ENCODE data around the gene GABRA1.

The GABRA1 gene
- total RNA-seq, result 0 reads per million in 2 donors

DNA sequence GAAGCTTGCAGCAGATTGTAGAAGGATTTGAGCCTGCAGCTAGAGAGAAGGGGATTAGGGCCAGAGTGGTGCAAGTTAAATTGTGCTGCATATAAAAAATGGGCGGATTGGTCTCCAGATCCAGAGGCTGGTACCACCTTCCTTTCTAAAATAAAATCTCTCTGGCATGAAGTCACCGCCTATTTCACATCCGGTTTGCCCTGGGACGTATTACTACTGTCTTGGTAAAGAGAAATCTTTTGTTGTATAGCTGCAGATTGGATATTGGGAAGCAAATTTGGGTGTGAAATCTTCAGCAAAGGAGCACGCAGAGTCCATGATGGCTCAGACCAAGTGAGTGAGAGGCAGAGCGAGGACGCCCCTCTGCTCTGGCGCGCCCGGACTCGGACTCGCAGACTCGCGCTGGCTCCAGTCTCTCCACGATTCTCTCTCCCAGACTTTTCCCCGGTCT, at the start of gene GABRA1:
Gene GABRA1 (plus strand): TSS at position 180 of the 451 bp plus-strand sequence. CDS start 2,691 bp downstream, outside the sequence.
- no peak for DNase-seq

DNA sequence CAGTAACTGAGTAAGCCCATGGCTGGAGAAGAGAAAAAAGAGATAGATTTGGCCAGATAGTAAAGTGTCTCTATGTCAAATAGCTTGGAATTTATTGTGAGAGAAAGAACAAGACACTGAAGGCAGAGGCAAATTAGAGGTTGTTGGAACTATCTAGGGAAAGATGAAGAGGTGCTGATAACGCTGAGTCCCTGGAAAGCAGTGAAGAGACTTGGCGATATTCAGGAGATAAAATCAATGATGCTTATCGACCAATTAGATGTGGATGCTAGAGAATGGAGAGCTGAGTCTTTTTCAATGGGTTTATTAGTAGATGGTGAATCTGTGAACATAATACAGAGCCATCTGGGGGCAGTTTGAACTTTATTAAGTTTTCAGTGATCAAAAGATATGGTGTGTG, 48.6 kb upstream of the GABRA1 start:
- no peak for DNase-seq

DNA sequence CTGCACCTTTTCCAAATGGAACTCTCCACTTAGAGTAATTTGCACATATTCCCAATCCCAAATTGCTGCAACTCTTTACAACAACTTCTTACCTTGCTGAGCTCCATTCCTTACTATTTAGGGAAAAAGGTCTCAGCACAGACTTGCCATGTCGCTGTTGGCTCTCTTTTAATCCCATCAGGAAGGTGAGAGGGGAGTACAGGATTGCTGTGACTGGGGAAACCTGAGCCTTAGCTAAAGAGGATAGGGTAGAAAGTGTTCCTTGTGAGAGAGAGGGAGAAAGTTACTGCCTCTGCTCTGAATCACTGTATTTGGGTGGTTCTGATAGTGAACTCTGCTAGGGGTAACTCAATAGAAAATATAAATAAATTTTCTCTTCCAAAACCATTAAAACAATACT, 43.7 kb upstream of the GABRA1 start:
- DNase-seq, result no peak

DNA sequence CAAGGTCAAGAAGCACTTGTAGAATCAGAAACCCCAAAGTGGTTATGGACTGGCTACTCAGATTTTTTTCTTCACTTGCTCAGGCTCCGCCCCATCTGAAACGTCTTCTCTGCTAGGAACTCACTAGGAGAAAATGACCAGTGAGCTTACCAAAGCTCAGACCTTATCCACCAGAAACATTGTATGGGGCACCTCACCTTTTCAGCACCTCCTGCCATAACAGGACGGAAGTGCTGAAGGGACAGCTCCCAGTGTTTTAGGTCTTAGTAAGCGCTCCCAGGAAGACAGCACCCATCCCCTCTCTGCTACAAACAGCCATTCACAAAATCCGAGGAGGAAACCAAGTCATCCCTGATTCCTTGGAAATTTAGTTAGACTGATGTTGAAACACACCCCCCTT, 1.2 kb upstream of the GABRA1 start:
- DNase-seq, result no peak

DNA sequence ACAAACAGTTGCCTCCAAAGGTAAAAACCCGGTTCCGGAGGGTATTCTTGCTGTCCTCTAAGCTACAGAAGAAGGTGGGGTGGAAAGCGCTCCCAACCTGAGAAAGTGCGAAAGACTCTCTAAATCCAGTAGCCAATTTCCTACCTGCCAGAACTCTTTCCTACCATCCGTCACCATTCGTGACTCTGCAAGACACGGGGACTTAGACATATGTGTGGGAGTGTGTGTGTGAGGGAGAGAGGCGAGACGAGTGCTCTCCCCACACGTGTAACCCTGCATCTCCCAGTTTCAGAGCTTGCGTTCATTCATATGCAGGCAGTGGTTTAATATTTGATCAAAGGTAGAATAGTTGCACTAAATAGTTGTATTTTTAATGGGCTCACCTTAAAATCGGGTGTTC, 473 bp upstream of the GABRA1 start:
- DNase-seq, result no peak

DNA sequence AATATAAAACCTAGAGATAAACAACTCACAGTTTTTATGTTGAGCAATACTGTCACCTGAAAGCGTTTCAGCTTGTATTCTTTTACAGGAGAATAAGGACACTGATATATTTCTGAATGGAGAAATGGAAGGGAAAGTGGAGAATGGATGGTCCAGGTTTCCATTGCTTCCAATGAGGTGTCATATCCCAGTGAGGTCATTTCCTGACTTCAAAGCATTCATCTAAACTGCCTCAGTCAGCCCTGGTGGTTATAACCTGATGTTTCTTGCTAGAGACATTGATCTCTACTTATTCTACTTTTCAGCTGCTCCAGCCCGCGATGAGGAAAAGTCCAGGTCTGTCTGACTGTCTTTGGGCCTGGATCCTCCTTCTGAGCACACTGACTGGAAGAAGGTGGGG, 2.6 kb downstream of the GABRA1 start:
- no peak for DNase-seq

DNA sequence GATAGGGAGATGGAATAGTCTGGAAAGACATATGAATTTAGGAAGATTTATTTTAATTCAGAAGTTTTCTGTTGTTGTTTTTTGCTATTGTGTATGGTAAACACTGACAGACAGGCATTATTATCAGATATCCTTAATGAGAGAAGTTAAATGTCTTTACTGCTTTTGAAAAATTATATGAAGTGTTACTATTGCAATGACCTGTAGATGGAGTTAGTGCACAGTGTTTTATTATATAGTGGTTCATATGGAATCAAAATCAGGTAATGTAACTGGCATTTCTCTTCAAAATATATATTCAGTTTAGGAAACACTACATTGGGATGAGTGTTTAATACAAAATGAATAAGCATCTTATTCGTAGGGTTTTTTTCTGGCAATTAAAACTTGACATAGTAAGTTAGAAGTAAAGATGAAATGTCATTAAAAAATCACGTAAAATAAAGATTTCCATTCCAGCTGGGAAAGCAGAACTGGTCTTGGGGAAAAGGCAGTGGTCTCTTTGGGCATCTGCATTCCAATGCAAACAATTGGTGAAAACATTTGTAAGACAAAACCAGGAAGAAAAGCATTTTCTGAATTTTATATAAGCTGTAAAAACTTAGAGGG, 3.9 kb downstream of the GABRA1 start:
- no peak for DNase-seq

DNA sequence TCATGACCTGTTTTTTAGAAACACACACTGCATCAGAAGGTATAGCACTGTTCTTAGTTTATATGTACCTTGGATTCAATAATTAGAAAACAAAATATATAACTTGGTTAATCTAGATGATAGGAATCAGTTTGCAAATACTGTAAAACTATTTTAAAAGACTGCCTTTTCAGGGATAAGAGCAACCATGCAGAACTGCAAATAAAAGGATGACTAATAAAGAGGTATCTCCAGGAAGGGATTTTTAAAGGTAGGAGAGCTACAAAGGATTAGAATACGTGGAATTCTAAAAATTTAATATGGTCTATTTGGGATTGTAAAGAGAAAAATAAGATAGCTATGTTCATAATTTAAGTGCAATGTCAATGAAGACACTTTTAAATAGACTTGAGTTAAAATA, 9.4 kb downstream of the GABRA1 start:
- no peak for DNase-seq

DNA sequence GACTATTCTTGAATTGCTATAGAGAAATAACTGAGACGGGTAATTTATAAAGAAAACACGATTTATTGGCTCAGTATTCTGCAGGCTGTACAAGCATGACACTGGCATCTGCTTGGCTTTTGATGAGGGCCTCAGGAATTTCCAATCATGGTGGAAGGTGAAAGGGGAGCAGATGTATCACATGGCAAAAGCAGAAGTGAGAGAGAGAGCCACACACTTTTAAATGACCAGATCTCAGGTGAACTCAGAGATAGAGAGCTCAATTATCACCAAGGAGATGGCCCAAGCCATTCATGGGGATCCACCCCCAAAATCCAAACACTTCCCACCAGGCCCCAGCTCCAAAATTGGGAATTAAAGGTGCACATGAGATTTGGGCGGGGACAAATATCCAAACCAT, 15.3 kb downstream of the GABRA1 start:
- no peak for DNase-seq

DNA sequence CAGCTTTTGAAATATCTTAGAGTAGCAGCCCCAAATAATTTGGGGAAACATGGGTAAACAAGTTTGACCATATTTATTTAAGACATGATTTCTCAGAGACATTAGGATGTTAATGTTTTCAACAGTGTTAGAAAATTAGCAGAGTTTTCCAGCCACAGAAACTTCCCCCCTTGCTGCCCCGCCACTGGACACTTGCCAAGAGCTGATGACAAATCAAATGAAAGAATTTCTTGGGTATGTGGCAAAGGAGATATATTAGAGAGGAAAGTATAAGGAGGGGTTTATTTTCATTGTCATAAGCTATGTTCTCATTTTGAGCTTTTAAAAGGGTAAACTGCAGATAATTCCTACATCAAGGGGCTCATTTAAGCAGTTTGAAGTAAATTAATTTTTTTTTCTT, 15.9 kb downstream of the GABRA1 start:
- DNase-seq, result no peak

DNA sequence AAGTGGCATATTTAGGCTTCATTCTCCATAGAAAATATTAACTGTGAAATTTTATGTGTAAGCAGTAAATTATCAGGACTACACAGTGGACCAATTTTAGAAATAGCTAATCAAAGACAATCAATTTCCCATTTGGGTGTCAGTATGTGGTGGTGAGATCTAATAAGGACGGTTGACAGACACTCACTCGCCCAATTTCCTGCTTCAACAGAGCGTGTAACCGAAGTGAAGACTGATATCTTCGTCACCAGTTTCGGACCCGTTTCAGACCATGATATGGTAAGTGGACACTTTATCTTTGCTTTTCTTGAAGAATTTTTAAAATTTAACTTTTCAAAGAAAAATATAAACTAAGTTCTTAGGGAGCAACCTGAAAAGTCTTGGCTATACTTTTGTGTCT, 17.6 kb downstream of the GABRA1 start:
- no peak for DNase-seq

DNA sequence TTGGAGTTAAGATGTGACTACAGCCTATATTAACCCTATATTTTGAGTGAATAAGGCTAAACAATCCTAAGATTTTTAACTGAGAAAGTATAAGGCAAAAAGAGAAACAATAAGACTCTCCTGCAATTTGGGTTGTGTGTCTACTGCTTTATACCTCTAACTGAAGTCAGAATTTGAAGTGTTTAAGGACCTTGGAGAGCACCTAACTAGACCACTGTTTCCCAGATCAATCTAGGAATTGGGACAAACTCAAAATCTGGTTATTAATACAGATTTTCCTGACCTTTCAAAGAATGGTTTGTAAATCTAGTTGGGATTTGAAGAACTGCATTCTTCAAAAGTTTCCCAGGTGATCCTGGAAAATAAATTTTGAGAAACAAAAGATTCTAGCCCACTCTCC, 42.1 kb downstream of the GABRA1 start:
- no peak for DNase-seq

DNA sequence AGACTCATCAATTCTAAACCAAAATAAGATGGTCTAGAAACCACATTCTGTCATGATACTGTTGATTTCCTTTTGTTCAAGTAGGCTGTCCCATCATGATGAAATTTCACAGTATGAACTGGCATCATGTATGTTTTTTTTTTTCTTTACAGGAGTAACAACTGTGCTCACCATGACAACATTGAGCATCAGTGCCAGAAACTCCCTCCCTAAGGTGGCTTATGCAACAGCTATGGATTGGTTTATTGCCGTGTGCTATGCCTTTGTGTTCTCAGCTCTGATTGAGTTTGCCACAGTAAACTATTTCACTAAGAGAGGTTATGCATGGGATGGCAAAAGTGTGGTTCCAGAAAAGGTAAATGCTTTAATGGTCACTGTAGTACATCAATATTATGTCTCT, 47.6 kb downstream of the GABRA1 start:
- no peak for DNase-seq

DNA sequence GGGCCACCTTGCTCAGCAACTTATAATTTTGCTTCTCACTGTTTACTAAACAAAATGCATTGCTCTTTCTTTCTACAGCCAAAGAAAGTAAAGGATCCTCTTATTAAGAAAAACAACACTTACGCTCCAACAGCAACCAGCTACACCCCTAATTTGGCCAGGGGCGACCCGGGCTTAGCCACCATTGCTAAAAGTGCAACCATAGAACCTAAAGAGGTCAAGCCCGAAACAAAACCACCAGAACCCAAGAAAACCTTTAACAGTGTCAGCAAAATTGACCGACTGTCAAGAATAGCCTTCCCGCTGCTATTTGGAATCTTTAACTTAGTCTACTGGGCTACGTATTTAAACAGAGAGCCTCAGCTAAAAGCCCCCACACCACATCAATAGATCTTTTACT, 49.1 kb downstream of the GABRA1 start:
- no peak for DNase-seq

DNA sequence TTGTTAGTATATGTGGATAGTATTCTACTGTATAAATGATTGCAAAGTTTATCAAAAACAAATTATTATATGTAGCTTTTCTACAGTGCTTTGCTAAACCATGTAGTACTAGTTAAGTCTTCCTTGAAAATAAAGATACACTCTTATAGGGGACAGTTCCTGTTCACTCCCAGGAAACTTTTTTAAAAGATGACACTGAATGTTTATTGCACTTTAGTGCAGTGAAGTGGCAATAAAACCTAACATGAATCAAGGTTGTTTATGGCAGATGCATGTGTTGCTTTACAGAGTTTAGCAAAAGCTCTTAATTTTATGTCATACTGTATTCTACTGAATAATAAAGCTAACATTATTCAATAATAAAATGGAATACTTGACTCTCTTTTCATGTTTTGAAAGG, 51.7 kb downstream of the GABRA1 start:
- DNase-seq, result no peak

DNA sequence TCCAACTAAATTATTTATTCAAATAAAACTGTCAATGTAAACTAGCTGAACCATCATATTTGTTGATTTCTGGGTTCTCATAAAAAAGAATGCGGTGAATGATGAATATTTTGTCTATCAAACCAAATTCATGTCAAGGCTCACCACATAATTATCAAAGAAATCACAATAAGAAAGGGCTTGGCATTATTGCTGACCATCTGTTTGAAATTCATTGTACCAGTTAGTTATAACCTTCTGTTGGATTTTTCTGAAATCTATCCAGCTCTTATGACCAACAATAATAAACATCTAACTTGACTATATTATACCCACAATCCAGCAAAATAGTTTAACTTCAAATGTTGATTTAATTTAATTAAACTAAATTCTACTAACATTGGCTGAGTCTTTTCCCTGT, 53.1 kb downstream of the GABRA1 start:
- no peak for DNase-seq

DNA sequence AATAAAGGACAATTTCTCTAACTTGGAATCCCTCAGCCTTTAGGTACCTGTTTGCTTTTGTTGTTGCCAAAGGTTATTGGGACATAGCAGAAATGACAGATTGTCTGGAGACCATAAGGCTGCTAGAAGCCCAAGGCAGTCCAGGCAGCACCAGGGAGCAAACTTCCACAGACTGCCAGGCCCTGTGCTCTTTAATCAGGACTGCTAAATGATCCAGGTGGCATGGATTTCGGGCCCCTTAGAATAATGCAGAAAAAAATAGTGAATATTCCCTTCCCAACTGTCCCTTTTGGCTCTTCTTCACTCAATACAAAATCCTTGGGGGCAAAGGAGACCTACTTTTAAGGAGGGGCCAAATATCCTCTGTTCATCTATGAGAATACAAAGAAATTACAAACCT, 73.9 kb downstream of the GABRA1 start:
- no peak for DNase-seq

DNA sequence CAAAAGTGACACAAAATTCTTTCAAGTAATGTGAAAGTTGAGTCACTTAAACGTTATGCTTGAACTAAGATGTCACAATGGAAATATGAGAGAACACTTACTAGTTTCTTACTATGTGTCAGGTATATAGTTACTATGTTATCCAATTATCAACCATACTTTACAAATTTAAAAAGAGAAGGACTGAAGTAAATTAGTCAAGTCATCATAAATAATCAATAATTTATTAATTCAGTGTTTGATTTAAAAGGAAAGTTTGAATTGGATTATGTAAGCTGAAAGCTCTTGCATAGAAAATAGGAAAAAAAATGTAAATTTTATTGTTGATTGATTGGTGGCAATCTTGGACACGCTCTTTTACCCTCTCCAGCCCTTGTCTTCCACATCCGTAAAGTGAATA, 76.3 kb downstream of the GABRA1 start:
- no peak for DNase-seq

DNA sequence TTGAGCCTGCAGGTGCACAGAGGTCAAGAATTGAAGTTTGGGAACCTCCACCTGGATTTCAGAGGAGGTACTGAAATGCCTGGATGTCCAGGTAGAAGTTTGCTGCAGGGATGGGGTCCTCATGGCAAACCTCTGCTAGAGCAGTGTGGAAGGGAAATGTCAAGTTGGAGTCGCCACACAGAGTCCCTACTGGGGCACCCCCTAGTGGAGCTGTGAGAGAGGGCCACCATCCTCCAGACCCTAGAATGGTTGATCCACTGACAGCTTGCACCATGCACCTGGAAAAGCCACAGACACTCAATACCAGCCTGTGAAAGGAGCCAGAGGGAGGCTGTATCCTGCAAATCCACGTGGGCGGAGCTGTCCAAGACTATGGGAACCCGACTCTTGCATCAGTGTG, 78.0 kb downstream of the GABRA1 start:
- DNase-seq, result no peak

DNA sequence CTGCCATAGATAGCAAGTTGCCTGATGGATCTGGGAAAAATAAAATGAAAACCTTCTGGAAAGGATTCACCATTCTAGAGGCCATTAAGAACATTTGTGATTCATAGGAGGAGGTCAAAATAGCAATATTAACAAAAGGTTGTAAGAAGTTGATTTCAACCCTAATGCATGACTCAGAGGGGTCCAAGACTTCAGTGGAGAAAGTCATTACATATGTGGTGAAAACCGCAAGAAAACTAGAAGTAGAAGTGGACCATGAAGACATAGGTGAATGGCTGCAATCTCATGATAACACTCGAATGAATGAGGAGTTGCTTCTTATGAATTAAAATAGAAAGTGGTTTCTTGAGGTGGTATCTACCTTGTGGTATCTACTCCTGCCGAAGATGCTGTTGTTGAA, 86.6 kb downstream of the GABRA1 start:
- DNase-seq, result no peak

DNA sequence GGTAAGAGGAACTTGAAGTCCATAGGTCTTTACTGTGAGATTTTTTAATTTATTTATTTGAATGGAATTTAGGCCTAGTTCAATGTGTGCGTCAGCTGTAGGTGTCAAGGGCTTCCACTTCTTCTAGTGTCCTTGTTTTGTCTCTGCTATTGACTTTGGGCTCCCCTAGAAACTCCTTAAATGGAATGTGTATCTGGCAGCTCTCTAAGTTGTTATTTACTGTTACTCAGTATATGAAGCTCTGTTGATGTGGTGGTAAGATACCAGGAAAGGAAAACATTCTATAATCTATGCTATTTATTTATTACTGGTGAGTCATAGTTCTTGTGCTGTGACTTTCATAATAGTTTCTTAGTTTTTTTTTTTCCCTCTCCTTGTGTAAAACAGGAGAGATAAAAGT, 97.1 kb downstream of the GABRA1 start:
- DNase-seq, result no peak

DNA sequence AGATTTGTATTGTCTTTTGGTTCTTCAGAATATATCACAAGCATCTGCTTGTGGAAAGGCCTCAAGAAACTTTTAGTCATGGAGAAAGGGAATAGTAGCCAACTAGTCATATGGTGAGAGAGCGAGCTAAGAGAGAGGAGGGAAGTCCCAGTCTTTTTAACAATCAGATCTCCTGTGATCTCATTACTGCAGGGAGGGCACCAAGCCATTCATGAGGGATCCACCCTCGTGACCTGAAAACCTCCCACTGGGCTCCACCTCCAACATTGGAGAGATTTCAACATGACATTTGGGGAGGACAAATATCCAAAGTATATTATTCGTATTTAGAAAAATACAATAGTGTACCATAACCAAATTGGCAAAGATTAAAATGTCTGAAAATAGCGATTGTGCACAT, 99.0 kb downstream of the GABRA1 start:
- no peak for DNase-seq
